HCT116 (cell line): Measurements from ENCODE around the gene GIPR. TPM values are rescaled to one million over a fixed set of nuclear protein-coding genes. Genes with fewer than 3 reads are reported as not detected.

Source experiments
- ATAC-seq: fragments of 200-7000 bp; cut with Tn5 transposase; 2 replicates; pipeline ENCODE4 v1.9.1; 2020; ENCODE audit warnings: mild to moderate bottlenecking, moderate library complexity
- BruUV-seq: library from RNA; stranded (reverse); fragments of 400-500 nt; replicated peaks from 2 replicates; lab custom pipeline; 2021; lab: Mats Ljungman, UMichigan
- CTCF ChIA-PET: fragments of 300-600 bp; sonication (Branson Sonifier 250); formaldehyde crosslinking; loops from one replicate; lab custom pipeline; 2021; ENCODE audit warnings: antibody characterized with exemption; lab: Charles Lee
- POLR2A ChIA-PET: fragments of 300-600, 350-600 bp; sonication (Branson Sonifier 250); formaldehyde crosslinking; loops from one replicate; lab custom pipeline; 2021; ENCODE audit warnings: antibody characterized with exemption; lab: Charles Lee
- RAD21 ChIA-PET, 2 experiments: fragments of 300-600 bp; sonication (Branson Sonifier 250); formaldehyde crosslinking; loops; one replicate each; lab custom pipeline; 2023; ENCODE audit warnings: low total read pairs in 2 of 2; ENCODE audit not compliant: uncharacterized antibody in 2 of 2, unreplicated experiment in 2 of 2, low non-redundant PET in 1 of 2; lab: Charles Lee
- DNase-seq: peaks from one replicate; pipeline ENCODE4 v3.0.0-alpha.2; 2010; ENCODE audit warnings: low read depth, low spot score
- H2AFZ ChIP-seq: fragments of 200-600 bp; shearing (Covaris generic), sonication (generic); 2 replicates; pipeline ENCODE4 v1.6.1; 2017; ENCODE audit warnings: low read depth, mixed run types, mixed read lengths, antibody characterized with exemption, low read length; ENCODE audit not compliant: poor library complexity, severe bottlenecking
- H3K27ac ChIP-seq: 2 replicates; pipeline ENCODE4 v1.5.1; 2012; ENCODE audit warnings: low read depth, low read length
- H3K27me3 ChIP-seq: fragments of 200-600 bp; sonication (generic); 2 replicates; pipeline ENCODE4 v1.6.1; 2016; ENCODE audit warnings: mixed run types, low read length, mixed read lengths; ENCODE audit not compliant: insufficient read depth
- H3K36me3 ChIP-seq, 2 experiments: fragments of 200-500 bp in 1 of 2; fragments of 200-600 bp in 1 of 2; sonication (Bioruptor generic) in 1 of 2; sonication (generic) in 1 of 2; 2 replicates each; pipeline versions ENCODE4 v1.5.1 to v1.6.1; 2014 to 2016; ENCODE audit warnings: low read length in 2 of 2, inconsistent platforms in 1 of 2, mixed read lengths in 1 of 2, mixed run types in 1 of 2; ENCODE audit not compliant: insufficient read depth in 2 of 2, control insufficient read depth in 1 of 2
- H3K4me1 ChIP-seq, 2 experiments: fragments of 200-600 bp in 1 of 2; sonication (generic) in 1 of 2; 2 replicates each; pipeline versions ENCODE4 v1.5.1 to v1.6.1; 2012 to 2017; ENCODE audit warnings: low read length in 2 of 2, inconsistent platforms in 1 of 2, mild to moderate bottlenecking in 1 of 2, mixed read lengths in 1 of 2, mixed run types in 1 of 2, moderate library complexity in 1 of 2; ENCODE audit not compliant: insufficient read depth in 2 of 2, control insufficient read depth in 1 of 2
- H3K4me2 ChIP-seq: fragments of 200-600 bp; sonication (generic); 2 replicates; pipeline ENCODE4 v1.6.1; 2017; ENCODE audit warnings: mixed run types, low read length, mixed read lengths
- H3K4me3 ChIP-seq, 2 experiments: fragments of 200-600 bp in 1 of 2; sonication (generic) in 1 of 2; replicated peaks in 1 of 2; 2 replicates each; pipeline ENCODE4 v1.5.1; 2011 to 2016; ENCODE audit warnings: low read length in 2 of 2, control low read depth in 1 of 2, low read depth in 1 of 2, mild to moderate bottlenecking in 1 of 2, mixed read lengths in 1 of 2, mixed run types in 1 of 2
- H3K79me2 ChIP-seq: fragments of 200-600 bp; sonication (generic); 2 replicates; pipeline ENCODE4 v1.6.1; 2017; ENCODE audit warnings: mild to moderate bottlenecking, mixed run types, low read length, moderate library complexity, mixed read lengths; ENCODE audit not compliant: insufficient read depth
- H3K9ac ChIP-seq: fragments of 200-600 bp; sonication (generic); 2 replicates; pipeline ENCODE4 v1.6.1; 2016; ENCODE audit warnings: low read length, mixed read lengths
- H3K9me2 ChIP-seq: fragments of 200-600 bp; sonication (generic), shearing (Covaris generic); 2 replicates; pipeline ENCODE4 v1.6.1; 2017; ENCODE audit warnings: mixed run types, mild to moderate bottlenecking, moderate library complexity; ENCODE audit not compliant: insufficient read depth
- H3K9me3 ChIP-seq, 2 experiments: fragments of 200-500 bp in 1 of 2; fragments of 200-600 bp in 1 of 2; sonication (Bioruptor generic) in 1 of 2; sonication (generic) in 1 of 2; 2 replicates each; pipeline ENCODE4 v1.6.1; 2014 to 2017; ENCODE audit warnings: low read length in 2 of 2, mixed read lengths in 2 of 2, inconsistent platforms in 1 of 2, low read depth in 1 of 2, mild to moderate bottlenecking in 1 of 2, mixed run types in 1 of 2, moderate library complexity in 1 of 2; ENCODE audit not compliant: control insufficient read depth in 1 of 2, insufficient read depth in 1 of 2
- H4K20me1 ChIP-seq: fragments of 200-600 bp; sonication (generic), shearing (Covaris generic); 2 replicates; pipeline ENCODE4 v1.6.1; 2017; ENCODE audit warnings: mixed run types, mild to moderate bottlenecking, moderate library complexity; ENCODE audit not compliant: insufficient read depth
- CBX3 ChIP-seq: IDR thresholded peaks from 2 replicates; pipeline ENCODE4 v1.6.1; 2012; ENCODE audit warnings: low read depth
- CEBPB ChIP-seq: IDR thresholded peaks from 2 replicates; pipeline ENCODE4 v1.6.1; 2012; ENCODE audit warnings: low read depth
- ELF1 ChIP-seq: IDR thresholded peaks from 2 replicates; pipeline ENCODE4 v1.6.1; 2012; ENCODE audit warnings: low read depth, borderline replicate concordance
- EZH2phosphoT487 ChIP-seq: fragments of 200-600 bp; IDR thresholded peaks from 2 replicates; pipeline ENCODE4 v1.6.1; 2018; ENCODE audit warnings: antibody characterized with exemption, borderline replicate concordance
- FOSL1 ChIP-seq: IDR thresholded peaks from 2 replicates; pipeline ENCODE4 v1.6.1; 2012; ENCODE audit warnings: low read depth
- JUND ChIP-seq: IDR thresholded peaks from 2 replicates; pipeline ENCODE4 v1.6.1; 2012
- POLR2A ChIP-seq: IDR thresholded peaks from 2 replicates; pipeline ENCODE4 v1.7.0; 2011; ENCODE audit warnings: borderline replicate concordance; ENCODE audit not compliant: insufficient read depth, insufficient read length; ENCODE audit errors: extremely low read depth
- POLR2AphosphoS5 ChIP-seq: IDR thresholded peaks from 2 replicates; pipeline ENCODE4 v1.6.1; 2011; ENCODE audit warnings: mild to moderate bottlenecking, low read depth, low read length, moderate library complexity
- RAD21 ChIP-seq: IDR thresholded peaks from 2 replicates; pipeline ENCODE4 v1.6.1; 2012; ENCODE audit warnings: low read depth, mild to moderate bottlenecking
- REST ChIP-seq: IDR thresholded peaks from 2 replicates; pipeline ENCODE4 v1.6.1; 2012; ENCODE audit warnings: low read depth
- YY1 ChIP-seq: IDR thresholded peaks from 2 replicates; pipeline ENCODE4 v1.6.1; 2011; ENCODE audit warnings: low read length, low read depth, moderate library complexity, mild to moderate bottlenecking; ENCODE audit not compliant: insufficient replicate concordance; ENCODE audit errors: extremely low read depth
- ZFX ChIP-seq: fragments of 450-650 bp; IDR thresholded peaks from 2 replicates; pipeline ENCODE4 v1.6.1; 2017
- ZNF274 ChIP-seq: fragments of 200-500 bp; sonication (Bioruptor generic); IDR thresholded peaks from 2 replicates; pipeline ENCODE4 v1.6.1; 2014; ENCODE audit warnings: mild to moderate bottlenecking, low read depth, low read length, inconsistent platforms
- intact Hi-C: fragments of 100-400 bp; cut with micrococcal nuclease; formaldehyde crosslinking; loops from 2 replicates; pipeline ENCODE4 v1.10.0; 2022
- total RNA-seq: library from RNA; stranded (reverse); gene quantifications from one replicate; pipeline ENCODE4 v1.2.1, GENCODE V29; 2021; ENCODE audit not compliant: unreplicated experiment
- TF ChIP-seq, protein P1 (sequence below): IDR thresholded peaks from 2 replicates; pipeline ENCODE4 v1.6.1; 2011; ENCODE audit warnings: mild to moderate bottlenecking, low read length, moderate library complexity; ENCODE audit not compliant: insufficient replicate concordance; ENCODE audit errors: extremely low read depth
- TF ChIP-seq, protein P2 (sequence below): IDR thresholded peaks from 2 replicates; pipeline ENCODE4 v1.6.1; 2012

GIPR gene
- total RNA-seq, 1 experiment from 2014 or later: 14.1 TPM

- ChIA-PET CTCF (interaction anchor here (1.3 kb wide), 1 partner anchor 15 kb away, joined by 3 read pairs; no protein-coding TSS in a partner anchor), POLR2A (no interaction called here), RAD21 (no interaction called here)
- Histone ChIP-seq H3K4me1 (no peaks in the 10 kb centered on the region; a peak in 1 of 4 replicates), H3K27me3 (no peaks in the 10 kb centered on the region), H3K9me2 (no peaks in the 10 kb centered on the region), H2AFZ (no peak overlapping the region), H3K4me3 (no peak overlapping the region), H3K36me3 (no peaks in the 10 kb centered on the region), H3K9ac (no peak overlapping the region), H3K27ac (no peak overlapping the region), H3K79me2 (no peaks in the 10 kb centered on the region), H4K20me1 (no peaks in the 10 kb centered on the region), H3K4me2 (no peak overlapping the region), H3K9me3 (no peaks in the 10 kb centered on the region)
- ATAC-seq: no peak
- BruUV-seq: no TSS peak
- intact Hi-C loops: no loop called here
- TF ChIP-seq ZNF274: no peak
- TF ChIP-seq ZFX: no peak
- TF ChIP-seq POLR2A: no peak
- TF ChIP-seq CBX3: no peak
- TF ChIP-seq POLR2AphosphoS5: no peak
- TF ChIP-seq REST: no peak
- TF ChIP-seq CEBPB: no peak
- TF ChIP-seq EZH2phosphoT487: no peak
- no peak for TF ChIP-seq ELF1
- TF ChIP-seq, protein P1, sequence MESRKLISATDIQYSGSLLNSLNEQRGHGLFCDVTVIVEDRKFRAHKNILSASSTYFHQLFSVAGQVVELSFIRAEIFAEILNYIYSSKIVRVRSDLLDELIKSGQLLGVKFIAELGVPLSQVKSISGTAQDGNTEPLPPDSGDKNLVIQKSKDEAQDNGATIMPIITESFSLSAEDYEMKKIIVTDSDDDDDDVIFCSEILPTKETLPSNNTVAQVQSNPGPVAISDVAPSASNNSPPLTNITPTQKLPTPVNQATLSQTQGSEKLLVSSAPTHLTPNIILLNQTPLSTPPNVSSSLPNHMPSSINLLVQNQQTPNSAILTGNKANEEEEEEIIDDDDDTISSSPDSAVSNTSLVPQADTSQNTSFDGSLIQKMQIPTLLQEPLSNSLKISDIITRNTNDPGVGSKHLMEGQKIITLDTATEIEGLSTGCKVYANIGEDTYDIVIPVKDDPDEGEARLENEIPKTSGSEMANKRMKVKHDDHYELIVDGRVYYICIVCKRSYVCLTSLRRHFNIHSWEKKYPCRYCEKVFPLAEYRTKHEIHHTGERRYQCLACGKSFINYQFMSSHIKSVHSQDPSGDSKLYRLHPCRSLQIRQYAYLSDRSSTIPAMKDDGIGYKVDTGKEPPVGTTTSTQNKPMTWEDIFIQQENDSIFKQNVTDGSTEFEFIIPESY: no peak
- no peak for TF ChIP-seq FOSL1
- no peak for TF ChIP-seq YY1
- TF ChIP-seq, protein P2, sequence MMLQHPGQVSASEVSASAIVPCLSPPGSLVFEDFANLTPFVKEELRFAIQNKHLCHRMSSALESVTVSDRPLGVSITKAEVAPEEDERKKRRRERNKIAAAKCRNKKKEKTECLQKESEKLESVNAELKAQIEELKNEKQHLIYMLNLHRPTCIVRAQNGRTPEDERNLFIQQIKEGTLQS: no peak
- no peak for TF ChIP-seq RAD21
- TF ChIP-seq JUND: no peak
- no peak for DNase-seq
Measured at GRCh38 chr19:45657520-45658167, 10.4 kb upstream of the GIPR start.
